ENCODE measurements around the gene SERPINE2.

GRCh38 chr2:224038049-224038829, 847 bp downstream of the SERPINE2 start:
- TF ChIP-seq CTCF (conservative IDR thresholded peaks at IDR 0.05; ENCODE audit: low read length) (no peak), EZH2phosphoT487 (IDR thresholded peaks at IDR 0.05; ENCODE audit: borderline replicate concordance) (no peak)
